Measurements from ENCODE around the gene PPP1R1C.

Gene PPP1R1C

DNA sequence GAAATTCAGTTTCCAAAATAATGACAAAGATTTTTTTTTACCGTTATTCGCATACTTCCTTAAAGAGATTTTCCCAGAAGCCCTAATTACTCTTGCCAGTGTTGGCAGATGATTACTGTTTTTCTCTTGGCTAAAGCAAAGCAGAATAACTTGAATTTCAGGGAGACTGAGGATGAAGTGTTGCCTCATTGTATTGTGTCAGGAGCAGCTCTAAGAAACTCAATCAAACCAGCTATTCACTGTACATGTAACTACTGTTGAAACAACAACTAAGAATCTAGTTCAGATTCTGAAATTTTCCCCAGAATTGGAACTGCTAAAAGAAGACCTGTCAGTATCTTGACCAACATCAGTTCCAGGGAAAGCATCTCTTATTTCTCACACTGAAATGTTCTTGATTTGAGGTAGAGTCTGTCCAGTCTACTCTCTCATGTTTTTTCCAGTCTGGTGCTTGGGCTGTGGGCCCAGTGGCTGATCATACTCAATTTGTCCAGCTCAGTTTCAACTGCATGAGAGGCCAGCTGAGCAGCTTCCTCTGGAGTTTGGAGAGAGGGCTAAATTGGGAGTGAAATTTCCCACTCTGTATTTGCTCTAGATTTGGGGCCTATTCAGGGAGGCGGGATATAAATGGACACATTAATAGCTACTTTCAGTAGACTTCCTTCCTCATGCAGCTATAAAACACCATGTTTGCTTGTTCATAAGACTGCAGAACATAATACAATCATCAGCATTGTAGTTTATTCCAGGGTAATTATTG lies 78.5 kb downstream of the PPP1R1C start:
- DNase-seq (ENCODE audit: extremely low spot score): no peak
- POLR2A ChIA-PET: no interaction called here
- CTCF ChIA-PET: no interaction called here

DNA sequence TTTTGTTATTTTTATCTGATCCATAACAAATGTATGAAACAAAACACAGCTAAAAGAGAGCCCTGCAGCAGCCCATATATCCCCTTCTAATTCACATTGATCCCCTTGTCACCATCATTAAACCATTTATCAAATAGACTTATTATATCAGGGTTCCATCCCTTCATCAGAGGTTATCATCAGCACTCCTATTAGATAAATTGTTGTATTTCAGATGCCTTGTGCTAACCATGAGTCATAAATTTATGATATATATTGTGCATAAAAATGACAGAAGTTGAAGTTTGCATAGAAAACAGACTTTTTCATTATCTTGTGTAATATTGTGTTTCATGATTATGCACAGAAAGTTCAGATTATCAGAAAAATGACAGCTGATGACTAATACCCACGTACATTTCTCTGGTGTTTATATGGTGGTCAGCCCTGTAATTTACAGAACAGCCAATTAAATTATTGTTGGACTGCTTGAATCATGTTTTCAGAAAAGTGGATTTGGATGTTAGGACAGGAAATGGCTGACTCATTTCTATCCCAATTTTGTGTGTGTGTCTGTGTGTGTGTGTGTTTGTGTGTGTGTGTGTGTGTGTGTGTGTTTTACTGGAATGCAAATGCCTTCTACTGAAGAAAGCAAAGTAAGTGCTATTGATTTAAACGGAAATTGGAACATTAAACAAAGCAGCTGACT lies 80.9 kb downstream of the PPP1R1C start:
- ChIA-PET CTCF (interaction anchor here (0.8 kb wide), 1 partner anchor 324 kb away, joined by 3 read pairs; no protein-coding TSS in a partner anchor), POLR2A (no interaction called here)
- DNase-seq (ENCODE audit: extremely low spot score): no peak
- no peak for TF ChIP-seq L3MBTL2 (conservative IDR thresholded peaks at IDR 0.05)
- no peak for TF ChIP-seq ELF4 (IDR thresholded peaks at IDR 0.05)
- no peak for TF ChIP-seq SP1 (IDR thresholded peaks at IDR 0.05)
- TF ChIP-seq HDGF (IDR thresholded peaks at IDR 0.05; ENCODE audit: borderline replicate concordance): no peak
- TF ChIP-seq ZNF384 (IDR thresholded peaks at IDR 0.05): no peak
- no peak for TF ChIP-seq NFRKB (IDR thresholded peaks at IDR 0.05)
- TF ChIP-seq, protein P1, sequence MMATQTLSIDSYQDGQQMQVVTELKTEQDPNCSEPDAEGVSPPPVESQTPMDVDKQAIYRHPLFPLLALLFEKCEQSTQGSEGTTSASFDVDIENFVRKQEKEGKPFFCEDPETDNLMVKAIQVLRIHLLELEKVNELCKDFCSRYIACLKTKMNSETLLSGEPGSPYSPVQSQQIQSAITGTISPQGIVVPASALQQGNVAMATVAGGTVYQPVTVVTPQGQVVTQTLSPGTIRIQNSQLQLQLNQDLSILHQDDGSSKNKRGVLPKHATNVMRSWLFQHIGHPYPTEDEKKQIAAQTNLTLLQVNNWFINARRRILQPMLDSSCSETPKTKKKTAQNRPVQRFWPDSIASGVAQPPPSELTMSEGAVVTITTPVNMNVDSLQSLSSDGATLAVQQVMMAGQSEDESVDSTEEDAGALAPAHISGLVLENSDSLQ (IDR thresholded peaks at IDR 0.05): no peak
- no peak for TF ChIP-seq SUZ12 (IDR thresholded peaks at IDR 0.05)
- TF ChIP-seq FOXK2 (IDR thresholded peaks at IDR 0.05): no peak

More for the DNA sequence above, 78.5 kb downstream of the PPP1R1C start:
- TF ChIP-seq HDGF (IDR thresholded peaks at IDR 0.05; ENCODE audit: borderline replicate concordance) (no peak), LEF1 (IDR thresholded peaks at IDR 0.05; ENCODE audit: borderline replicate concordance) (no peak), ELF4 (IDR thresholded peaks at IDR 0.05) (no peak), L3MBTL2 (conservative IDR thresholded peaks at IDR 0.05) (no peak), CTBP1 (IDR thresholded peaks at IDR 0.05; ENCODE audit: borderline replicate concordance) (no peak), FOXM1 (IDR thresholded peaks at IDR 0.05; ENCODE audit: borderline replicate concordance) (no peak), SP1 (IDR thresholded peaks at IDR 0.05) (no peak), FOXA1 (IDR thresholded peaks at IDR 0.05) (no peak), TARDBP (IDR thresholded peaks at IDR 0.05) (no peak), FOXK2 (IDR thresholded peaks at IDR 0.05) (no peak), ZNF384 (IDR thresholded peaks at IDR 0.05) (no peak), SUZ12 (IDR thresholded peaks at IDR 0.05) (no peak), BHLHE40 (IDR thresholded peaks at IDR 0.05; ENCODE audit: borderline replicate concordance) (no peak), ARNT (IDR thresholded peaks at IDR 0.05) (no peak)
- TF ChIP-seq, protein P1 (IDR thresholded peaks at IDR 0.05): no peak

DNA sequence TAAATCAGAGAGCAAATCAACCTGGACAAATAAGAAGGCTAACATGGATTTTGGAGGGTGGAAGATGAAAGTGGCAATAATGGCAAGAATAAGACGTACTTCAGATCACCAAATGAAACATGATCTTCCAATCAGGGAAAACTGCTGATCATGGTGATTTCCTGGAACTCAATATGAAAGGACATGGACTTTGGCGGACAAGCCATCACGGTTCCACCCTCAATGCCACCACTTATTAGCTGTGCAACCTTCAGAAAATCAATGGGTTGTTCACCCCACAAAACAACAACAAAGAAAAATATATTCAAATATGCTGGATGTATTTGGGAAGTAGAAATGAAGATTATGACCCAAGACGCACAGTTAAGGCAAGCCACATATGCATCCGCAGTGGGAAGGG lies 81.7 kb downstream of the PPP1R1C start:
- no peak for DNase-seq (ENCODE audit: extremely low spot score)
- ChIA-PET POLR2A (no interaction called here), CTCF (no interaction called here)
- TF ChIP-seq FOXK2 (IDR thresholded peaks at IDR 0.05) (no peak), TARDBP (IDR thresholded peaks at IDR 0.05) (no peak), ZNF384 (IDR thresholded peaks at IDR 0.05) (no peak), SUZ12 (IDR thresholded peaks at IDR 0.05) (no peak), ELF4 (IDR thresholded peaks at IDR 0.05) (no peak), FOXA1 (IDR thresholded peaks at IDR 0.05) (no peak), HDGF (IDR thresholded peaks at IDR 0.05; ENCODE audit: borderline replicate concordance) (no peak), FOXM1 (IDR thresholded peaks at IDR 0.05; ENCODE audit: borderline replicate concordance) (no peak), LEF1 (IDR thresholded peaks at IDR 0.05; ENCODE audit: borderline replicate concordance) (no peak), CTBP1 (IDR thresholded peaks at IDR 0.05; ENCODE audit: borderline replicate concordance) (no peak), NFRKB (IDR thresholded peaks at IDR 0.05) (no peak), SP1 (IDR thresholded peaks at IDR 0.05) (no peak), BHLHE40 (IDR thresholded peaks at IDR 0.05; ENCODE audit: borderline replicate concordance) (no peak), L3MBTL2 (conservative IDR thresholded peaks at IDR 0.05) (no peak), ARNT (IDR thresholded peaks at IDR 0.05) (no peak)
- TF ChIP-seq, protein P1 (IDR thresholded peaks at IDR 0.05): no peak

DNA sequence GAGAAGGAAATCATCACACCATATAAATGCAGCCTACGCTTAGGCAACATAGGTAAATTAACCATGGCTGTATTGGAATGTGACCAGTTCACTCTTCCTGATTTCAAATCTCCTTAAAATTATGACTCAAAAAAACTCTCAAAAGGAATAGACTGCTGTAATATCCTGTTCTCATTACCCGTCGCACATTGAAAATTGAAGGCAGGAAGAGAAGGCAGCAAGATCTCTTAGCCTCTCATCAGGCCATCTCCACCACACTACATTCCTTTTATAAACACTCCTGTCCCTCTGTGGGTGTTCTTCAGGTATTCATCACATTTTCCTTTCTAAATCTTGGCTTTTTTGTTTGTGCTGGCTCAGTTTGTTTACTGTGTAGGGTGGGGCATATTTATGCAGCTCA lies 83.2 kb downstream of the PPP1R1C start:
- ChIA-PET POLR2A (no interaction called here), CTCF (no interaction called here)
- TF ChIP-seq LEF1 (IDR thresholded peaks at IDR 0.05; ENCODE audit: borderline replicate concordance) (no peak), NFRKB (IDR thresholded peaks at IDR 0.05) (no peak), SUZ12 (IDR thresholded peaks at IDR 0.05) (no peak), FOXK2 (IDR thresholded peaks at IDR 0.05) (no peak), FOXM1 (IDR thresholded peaks at IDR 0.05; ENCODE audit: borderline replicate concordance) (no peak), ELF4 (IDR thresholded peaks at IDR 0.05) (no peak), BHLHE40 (IDR thresholded peaks at IDR 0.05; ENCODE audit: borderline replicate concordance) (no peak), ARNT (IDR thresholded peaks at IDR 0.05) (no peak), TARDBP (IDR thresholded peaks at IDR 0.05) (no peak), L3MBTL2 (conservative IDR thresholded peaks at IDR 0.05) (no peak), CTBP1 (IDR thresholded peaks at IDR 0.05; ENCODE audit: borderline replicate concordance) (no peak)
- TF ChIP-seq, protein P1 (IDR thresholded peaks at IDR 0.05): no peak
- DNase-seq (ENCODE audit: extremely low spot score): no peak

DNA sequence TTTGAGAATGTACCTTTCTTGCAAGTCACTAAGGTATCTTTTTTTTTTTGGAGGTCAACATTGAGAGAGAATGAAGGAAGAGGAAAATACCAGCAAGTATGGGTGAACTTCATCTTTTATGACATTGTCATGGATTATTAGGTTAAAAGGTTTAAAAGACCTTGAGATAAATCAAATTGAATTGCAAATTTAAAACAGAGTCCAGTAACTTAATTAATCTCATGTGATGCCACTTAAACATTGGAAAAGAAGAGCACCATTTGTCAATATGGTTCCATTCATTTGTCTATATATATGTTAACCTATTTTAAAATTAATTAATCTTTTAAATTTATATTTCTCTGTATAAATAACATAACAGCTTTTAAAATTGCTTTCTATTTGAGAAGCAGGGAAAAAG lies 83.8 kb downstream of the PPP1R1C start:
- POLR2A ChIA-PET: no interaction called here
- TF ChIP-seq LEF1 (IDR thresholded peaks at IDR 0.05; ENCODE audit: borderline replicate concordance): no peak
- TF ChIP-seq SUZ12 (IDR thresholded peaks at IDR 0.05): no peak
- no peak for TF ChIP-seq L3MBTL2 (conservative IDR thresholded peaks at IDR 0.05)
- TF ChIP-seq NFRKB (IDR thresholded peaks at IDR 0.05): no peak
- no peak for TF ChIP-seq ELF4 (IDR thresholded peaks at IDR 0.05)
- TF ChIP-seq CTBP1 (IDR thresholded peaks at IDR 0.05; ENCODE audit: borderline replicate concordance): no peak
- TF ChIP-seq BHLHE40 (IDR thresholded peaks at IDR 0.05; ENCODE audit: borderline replicate concordance): no peak
- TF ChIP-seq SP1 (IDR thresholded peaks at IDR 0.05): no peak
- TF ChIP-seq ZNF384 (IDR thresholded peaks at IDR 0.05): no peak
- no peak for TF ChIP-seq ARNT (IDR thresholded peaks at IDR 0.05)
- TF ChIP-seq, protein P1 (IDR thresholded peaks at IDR 0.05): no peak
- TF ChIP-seq HDGF (IDR thresholded peaks at IDR 0.05; ENCODE audit: borderline replicate concordance): no peak
- TF ChIP-seq TARDBP (IDR thresholded peaks at IDR 0.05): no peak
- no peak for TF ChIP-seq FOXM1 (IDR thresholded peaks at IDR 0.05; ENCODE audit: borderline replicate concordance)
- no peak for TF ChIP-seq FOXA1 (IDR thresholded peaks at IDR 0.05)
- no peak for TF ChIP-seq FOXK2 (IDR thresholded peaks at IDR 0.05)
- DNase-seq (ENCODE audit: extremely low spot score): no peak
- CTCF ChIA-PET: no interaction called here

All from HEK293T (cell line).